ENCODE measurements around the gene ZIC4. TPM values are rescaled to one million over a fixed set of nuclear protein-coding genes. Genes with fewer than 3 reads are reported as not detected.

ZIC4 gene
- polyA plus RNA-seq, 1 of the 3 experiments (the other 2 are of a cell fraction) = 1.3 TPM

DNA sequence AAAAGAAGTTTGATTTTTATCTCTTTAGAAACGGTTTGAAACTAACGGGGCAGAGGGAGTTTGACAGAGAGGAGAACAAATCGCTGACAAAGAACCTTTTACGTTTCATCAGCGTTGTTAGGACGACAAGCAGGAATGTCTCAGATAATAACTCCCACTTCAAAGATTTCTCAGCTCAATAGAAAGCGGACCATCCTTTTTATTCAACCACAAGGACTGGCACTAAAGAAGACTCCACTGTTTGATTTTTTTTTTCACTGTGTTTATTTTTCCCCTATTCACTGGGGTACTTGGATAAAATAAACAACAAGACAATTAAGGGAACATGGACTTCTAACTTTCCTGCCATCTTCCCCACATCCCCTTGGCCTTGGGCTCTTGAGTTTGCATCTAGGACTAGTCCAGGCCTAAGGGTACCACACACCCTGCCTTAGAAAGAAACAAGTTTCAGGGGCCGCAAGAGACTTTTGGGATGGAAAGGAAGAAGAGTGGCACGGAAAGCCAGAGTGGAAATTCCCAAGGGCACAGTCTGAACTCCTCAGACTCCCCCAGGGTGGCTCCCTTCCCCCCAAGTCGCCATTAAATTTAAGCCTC, 19.0 kb downstream of the ZIC4 start:
- TF ChIP-seq TEAD4 (IDR thresholded peaks at IDR 0.05; ENCODE audit: borderline replicate concordance, insufficient read depth) (no peak), MEF2A (IDR thresholded peaks at IDR 0.05; ENCODE audit: borderline replicate concordance, low read depth) (no peak), RAD21 (IDR thresholded peaks at IDR 0.05; ENCODE audit: low read length) (no peak), ELF1 (IDR thresholded peaks at IDR 0.05) (no peak)
- TF ChIP-seq, protein P1, sequence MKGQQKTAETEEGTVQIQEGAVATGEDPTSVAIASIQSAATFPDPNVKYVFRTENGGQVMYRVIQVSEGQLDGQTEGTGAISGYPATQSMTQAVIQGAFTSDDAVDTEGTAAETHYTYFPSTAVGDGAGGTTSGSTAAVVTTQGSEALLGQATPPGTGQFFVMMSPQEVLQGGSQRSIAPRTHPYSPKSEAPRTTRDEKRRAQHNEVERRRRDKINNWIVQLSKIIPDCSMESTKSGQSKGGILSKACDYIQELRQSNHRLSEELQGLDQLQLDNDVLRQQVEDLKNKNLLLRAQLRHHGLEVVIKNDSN (IDR thresholded peaks at IDR 0.05; ENCODE audit: borderline replicate concordance, low read depth) = no peak
- TF ChIP-seq, protein P2, sequence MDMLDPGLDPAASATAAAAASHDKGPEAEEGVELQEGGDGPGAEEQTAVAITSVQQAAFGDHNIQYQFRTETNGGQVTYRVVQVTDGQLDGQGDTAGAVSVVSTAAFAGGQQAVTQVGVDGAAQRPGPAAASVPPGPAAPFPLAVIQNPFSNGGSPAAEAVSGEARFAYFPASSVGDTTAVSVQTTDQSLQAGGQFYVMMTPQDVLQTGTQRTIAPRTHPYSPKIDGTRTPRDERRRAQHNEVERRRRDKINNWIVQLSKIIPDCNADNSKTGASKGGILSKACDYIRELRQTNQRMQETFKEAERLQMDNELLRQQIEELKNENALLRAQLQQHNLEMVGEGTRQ (IDR thresholded peaks at IDR 0.05; ENCODE audit: borderline replicate concordance, low read depth, low read length) = no peak
- H2AFZ ChIP-seq (ENCODE audit: low read depth) = no peak overlapping the region
- WGBS (ENCODE audit: low lambda C conversion rate) = 59% methylated on average over 10 of the region's 10 CpGs
- peaks cover 36% of the 10 kb centered on the region for H3K27me3 ChIP-seq (ENCODE audit: insufficient read depth)
- CTCF ChIA-PET = interaction anchor here (0.6 kb wide), 1 partner anchor 212 kb away, joined by 4 read pairs; no protein-coding TSS in a partner anchor
- H3F3A ChIP-seq (replicated peaks; ENCODE audit: insufficient read depth) = no peaks in the 10 kb centered on the region
- H3K9ac ChIP-seq = no peak overlapping the region
- POLR2A ChIA-PET = no interaction called here
- no peak for DNase-seq
- H3K79me2 ChIP-seq (ENCODE audit: insufficient read depth) = no peaks in the 10 kb centered on the region
- H3K4me3 ChIP-seq (ENCODE audit: low read depth in 2 of 2, low read length in 1 of 2) = no peak overlapping the region
- no peaks in the 10 kb centered on the region for H3K9me2 ChIP-seq
- no peaks in the 10 kb centered on the region for H4K20me1 ChIP-seq (ENCODE audit: insufficient read depth)
- no peaks in the 10 kb centered on the region for H3K36me3 ChIP-seq (replicated peaks in 1 of 2; ENCODE audit: control insufficient read depth in 1 of 2, insufficient read depth in 2 of 2, low read length in 1 of 2)
- H3K9me3 ChIP-seq = no peaks in the 10 kb centered on the region
- H3K27ac ChIP-seq (ENCODE audit: low read depth in 2 of 2, low read length in 1 of 2) = no peak overlapping the region
- H3K4me2 ChIP-seq = no peak overlapping the region
- peaks cover 0 to 2% of the 10 kb centered on the region in 2 experiments; a peak in 1 of 4 replicates for H3K4me1 ChIP-seq (ENCODE audit: control insufficient read depth in 1 of 2, insufficient read depth in 2 of 2, low read depth in 1 of 2, low read length in 1 of 2)

DNA sequence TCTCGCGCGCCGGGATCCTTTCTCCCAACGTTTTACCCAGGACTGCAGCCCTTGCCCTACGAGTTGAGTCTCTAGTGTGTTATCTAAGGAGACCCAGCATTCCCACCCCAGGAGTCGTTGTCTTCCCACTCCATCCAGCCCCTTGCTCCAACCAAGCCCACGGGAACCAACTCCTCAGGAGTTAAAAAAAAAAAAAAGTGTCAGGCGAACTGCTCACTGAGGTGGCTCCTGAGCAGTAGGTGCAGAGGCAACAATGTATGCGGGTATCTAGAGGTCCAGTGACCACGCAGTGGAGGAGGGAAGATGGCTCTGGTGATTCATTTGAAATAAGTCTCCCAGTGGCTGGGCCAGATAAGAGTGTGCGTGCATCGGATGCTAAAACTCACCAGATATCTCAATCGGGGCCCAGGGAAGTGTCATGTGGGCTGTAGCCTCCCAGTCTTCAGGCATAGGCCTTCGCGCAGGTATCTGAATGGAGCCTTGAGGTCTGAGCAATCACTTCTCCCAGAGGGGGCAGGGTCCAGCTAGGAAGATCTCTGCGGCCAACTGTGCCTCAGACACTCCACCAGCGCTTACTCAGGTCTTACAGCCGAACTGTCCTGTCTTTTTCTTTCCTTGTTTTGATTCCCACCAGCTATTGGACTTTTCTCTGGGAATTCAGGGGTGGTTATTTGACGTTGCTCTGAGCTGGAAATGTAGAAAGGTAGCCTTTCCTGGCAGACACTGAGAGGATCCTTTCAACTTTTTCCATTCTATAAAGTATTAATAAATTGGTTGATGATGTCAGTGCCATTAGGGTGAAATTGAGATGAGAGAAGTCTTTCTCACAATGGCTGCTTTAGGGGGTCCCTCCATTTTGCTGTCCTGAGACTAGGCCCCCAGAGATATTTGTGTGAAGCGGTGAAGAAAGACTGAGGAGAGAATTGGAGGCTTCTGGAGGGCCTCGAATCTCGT, 21.0 kb downstream of the ZIC4 start:
- 56% methylated on average over 23 of the region's 23 CpGs for WGBS (ENCODE audit: low lambda C conversion rate)
- no peak for DNase-seq
- CTCF ChIA-PET = interaction anchor here (2.3 kb wide), 1 partner anchor 7 kb away, joined by 10 read pairs; no protein-coding TSS in a partner anchor

More for the DNA sequence above, 21.0 kb downstream of the ZIC4 start:
- TF ChIP-seq, protein P2 (IDR thresholded peaks at IDR 0.05; ENCODE audit: borderline replicate concordance, low read depth, low read length) = no peak
- TF ChIP-seq, protein P3, sequence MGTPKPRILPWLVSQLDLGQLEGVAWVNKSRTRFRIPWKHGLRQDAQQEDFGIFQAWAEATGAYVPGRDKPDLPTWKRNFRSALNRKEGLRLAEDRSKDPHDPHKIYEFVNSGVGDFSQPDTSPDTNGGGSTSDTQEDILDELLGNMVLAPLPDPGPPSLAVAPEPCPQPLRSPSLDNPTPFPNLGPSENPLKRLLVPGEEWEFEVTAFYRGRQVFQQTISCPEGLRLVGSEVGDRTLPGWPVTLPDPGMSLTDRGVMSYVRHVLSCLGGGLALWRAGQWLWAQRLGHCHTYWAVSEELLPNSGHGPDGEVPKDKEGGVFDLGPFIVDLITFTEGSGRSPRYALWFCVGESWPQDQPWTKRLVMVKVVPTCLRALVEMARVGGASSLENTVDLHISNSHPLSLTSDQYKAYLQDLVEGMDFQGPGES (IDR thresholded peaks at IDR 0.05; ENCODE audit: low read depth, low read length) = no peak
- no peak for TF ChIP-seq FOSL2 (IDR thresholded peaks at IDR 0.05; ENCODE audit: borderline replicate concordance, low read depth)
- TF ChIP-seq GATA2 (CRISPR knock-in tag; IDR thresholded peaks at IDR 0.05) = no peak
- TF ChIP-seq FOXM1 (IDR thresholded peaks at IDR 0.05; ENCODE audit: low read depth) = no peak
- no peak for TF ChIP-seq YY1 (IDR thresholded peaks at IDR 0.05; ENCODE audit: low read depth)
- TF ChIP-seq, protein P4, sequence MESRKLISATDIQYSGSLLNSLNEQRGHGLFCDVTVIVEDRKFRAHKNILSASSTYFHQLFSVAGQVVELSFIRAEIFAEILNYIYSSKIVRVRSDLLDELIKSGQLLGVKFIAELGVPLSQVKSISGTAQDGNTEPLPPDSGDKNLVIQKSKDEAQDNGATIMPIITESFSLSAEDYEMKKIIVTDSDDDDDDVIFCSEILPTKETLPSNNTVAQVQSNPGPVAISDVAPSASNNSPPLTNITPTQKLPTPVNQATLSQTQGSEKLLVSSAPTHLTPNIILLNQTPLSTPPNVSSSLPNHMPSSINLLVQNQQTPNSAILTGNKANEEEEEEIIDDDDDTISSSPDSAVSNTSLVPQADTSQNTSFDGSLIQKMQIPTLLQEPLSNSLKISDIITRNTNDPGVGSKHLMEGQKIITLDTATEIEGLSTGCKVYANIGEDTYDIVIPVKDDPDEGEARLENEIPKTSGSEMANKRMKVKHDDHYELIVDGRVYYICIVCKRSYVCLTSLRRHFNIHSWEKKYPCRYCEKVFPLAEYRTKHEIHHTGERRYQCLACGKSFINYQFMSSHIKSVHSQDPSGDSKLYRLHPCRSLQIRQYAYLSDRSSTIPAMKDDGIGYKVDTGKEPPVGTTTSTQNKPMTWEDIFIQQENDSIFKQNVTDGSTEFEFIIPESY (IDR thresholded peaks at IDR 0.05; ENCODE audit: borderline replicate concordance, low read depth) = no peak
- no peak overlapping the region for H3K9ac ChIP-seq
- H3F3A ChIP-seq (replicated peaks; ENCODE audit: insufficient read depth) = no peaks in the 10 kb centered on the region
- H3K27me3 ChIP-seq (ENCODE audit: insufficient read depth) = peaks cover 31% of the 10 kb centered on the region
- no peaks in the 10 kb centered on the region for H3K9me2 ChIP-seq
- POLR2A ChIA-PET = no interaction called here
- H4K20me1 ChIP-seq (ENCODE audit: insufficient read depth) = no peaks in the 10 kb centered on the region
- H3K79me2 ChIP-seq (ENCODE audit: insufficient read depth) = no peaks in the 10 kb centered on the region
- no peak overlapping the region for H3K4me2 ChIP-seq
- H3K27ac ChIP-seq (ENCODE audit: low read depth in 2 of 2, low read length in 1 of 2) = no peak overlapping the region
- no peaks in the 10 kb centered on the region for H3K9me3 ChIP-seq
- no peaks in the 10 kb centered on the region for H3K36me3 ChIP-seq (replicated peaks in 1 of 2; ENCODE audit: control insufficient read depth in 1 of 2, insufficient read depth in 2 of 2, low read length in 1 of 2)
- no peak overlapping the region; a peak in 1 of 4 replicates for H3K4me3 ChIP-seq (ENCODE audit: low read depth in 2 of 2, low read length in 1 of 2)
- no peaks in the 10 kb centered on the region for H3K4me1 ChIP-seq (ENCODE audit: control insufficient read depth in 1 of 2, insufficient read depth in 2 of 2, low read depth in 1 of 2, low read length in 1 of 2)
- no peak overlapping the region for H2AFZ ChIP-seq (ENCODE audit: low read depth)
